ENCODE results near the gene CLDN24.

GRCh38 chr4:183362036-183362435 is 39.8 kb upstream of the CLDN24 start:
- TF ChIP-seq CTCF (IDR thresholded peaks at IDR 0.05), result no peak
- no peak for TF ChIP-seq POLR2AphosphoS5 (IDR thresholded peaks at IDR 0.05; ENCODE audit: low read depth, low read length)
- no peak for TF ChIP-seq REST (IDR thresholded peaks at IDR 0.05; ENCODE audit: insufficient read depth in 1 of 2, low read depth in 2 of 2, low read length in 1 of 2)
- no peak for TF ChIP-seq TCF7L2 (IDR thresholded peaks at IDR 0.05; ENCODE audit: low read depth, low read length)

All from Panc1 (cell line).